HG03558 (cell line): ENCODE data around the gene PREX1.
"Not testable (repeated sequence)": the region's sequence is repeated elsewhere in the genome, so short reads cannot be mapped to it uniquely, and the experiment has no call there.

Experiments
- ATAC-seq: cut with Tn5 transposase; IDR thresholded peaks from one replicate; pipeline ENCODE4 v1.9.1; 2021; ENCODE audit warnings: moderate number of reproducible peaks; ENCODE audit not compliant: unreplicated experiment; ENCODE audit errors: extremely low read depth

PREX1 gene

DNA sequence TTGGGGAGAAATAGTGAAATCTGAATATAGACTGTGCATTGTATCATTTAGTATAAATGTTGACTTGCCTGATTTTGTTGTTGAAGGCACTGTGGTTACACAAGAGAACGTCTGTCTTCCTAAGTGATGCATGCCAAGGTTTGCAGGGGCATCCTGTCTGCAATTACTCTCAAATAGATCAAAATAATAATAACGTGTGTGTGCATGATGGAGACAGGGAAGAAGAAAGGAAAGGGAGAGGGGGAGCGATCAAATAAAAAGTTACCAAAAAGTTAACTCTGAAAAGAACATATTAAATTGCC is 14.4 kb downstream of the PREX1 start:
- ATAC-seq, result no peak

DNA sequence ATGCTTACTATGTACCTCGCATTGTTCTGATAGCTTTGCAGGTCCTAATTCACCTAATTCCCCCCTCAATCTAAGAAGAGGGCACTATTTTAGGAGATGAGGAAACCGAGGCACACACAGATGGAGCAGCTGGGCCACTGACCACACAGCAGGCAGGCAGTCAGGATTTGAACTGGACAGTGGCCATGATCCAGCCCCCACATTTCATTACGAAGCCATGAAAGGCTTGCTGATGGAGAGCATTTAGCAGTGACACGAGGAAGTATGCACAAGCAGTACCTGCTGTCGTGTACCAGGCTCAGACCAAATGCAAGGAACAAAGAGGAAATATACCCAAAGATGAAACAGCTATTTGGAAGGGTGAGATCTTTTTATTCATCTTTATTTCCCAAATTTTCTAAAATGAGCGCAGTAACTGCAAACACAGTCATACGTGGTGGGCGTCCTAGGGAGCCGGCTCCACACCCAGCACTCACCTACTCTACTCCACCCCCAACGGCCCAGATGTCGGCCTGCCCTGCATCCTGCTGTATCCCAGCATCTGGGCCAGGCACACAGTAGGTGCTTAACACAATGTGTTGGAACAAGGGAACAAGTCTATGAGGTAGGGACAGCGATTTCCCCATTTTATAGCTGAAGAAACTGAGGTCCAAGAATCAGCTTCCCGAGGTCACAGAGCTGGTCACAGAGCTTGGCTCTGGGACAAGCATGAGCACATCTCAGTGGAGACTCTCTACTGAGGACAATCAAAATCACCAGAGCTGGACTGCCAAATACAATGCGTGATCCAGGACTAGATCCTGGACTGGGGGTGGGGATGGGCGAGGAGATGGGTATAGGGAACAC is 15.0 kb downstream of the PREX1 start:
- ATAC-seq, result no peak

GRCh38 chr20:48812114-48812513 is 15.7 kb downstream of the PREX1 start:
- not testable (repeated sequence) for ATAC-seq

DNA sequence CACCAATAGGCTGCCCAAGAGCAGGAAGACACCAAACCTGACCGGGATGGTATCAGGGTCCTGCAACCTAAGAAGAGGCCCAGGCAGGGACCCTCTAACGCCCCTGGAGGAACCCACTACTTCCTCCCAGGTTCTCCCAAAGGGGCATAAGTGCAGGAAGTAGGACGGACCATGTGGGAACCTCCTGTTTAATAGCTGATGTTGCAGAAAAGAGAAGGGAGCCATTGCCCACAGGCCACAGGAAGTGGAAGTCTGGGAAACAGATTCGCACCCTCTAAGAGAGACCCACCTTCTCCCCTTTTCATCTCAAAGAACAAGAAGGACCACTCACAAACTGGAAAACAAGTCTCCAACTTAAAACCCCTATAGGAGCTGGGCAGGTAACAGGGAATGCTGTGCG is 18.1 kb downstream of the PREX1 start:
- no peak for ATAC-seq

- ATAC-seq, result no peak
Observed at GRCh38 chr20:48808382-48809034, 19.3 kb downstream of the PREX1 start.

DNA sequence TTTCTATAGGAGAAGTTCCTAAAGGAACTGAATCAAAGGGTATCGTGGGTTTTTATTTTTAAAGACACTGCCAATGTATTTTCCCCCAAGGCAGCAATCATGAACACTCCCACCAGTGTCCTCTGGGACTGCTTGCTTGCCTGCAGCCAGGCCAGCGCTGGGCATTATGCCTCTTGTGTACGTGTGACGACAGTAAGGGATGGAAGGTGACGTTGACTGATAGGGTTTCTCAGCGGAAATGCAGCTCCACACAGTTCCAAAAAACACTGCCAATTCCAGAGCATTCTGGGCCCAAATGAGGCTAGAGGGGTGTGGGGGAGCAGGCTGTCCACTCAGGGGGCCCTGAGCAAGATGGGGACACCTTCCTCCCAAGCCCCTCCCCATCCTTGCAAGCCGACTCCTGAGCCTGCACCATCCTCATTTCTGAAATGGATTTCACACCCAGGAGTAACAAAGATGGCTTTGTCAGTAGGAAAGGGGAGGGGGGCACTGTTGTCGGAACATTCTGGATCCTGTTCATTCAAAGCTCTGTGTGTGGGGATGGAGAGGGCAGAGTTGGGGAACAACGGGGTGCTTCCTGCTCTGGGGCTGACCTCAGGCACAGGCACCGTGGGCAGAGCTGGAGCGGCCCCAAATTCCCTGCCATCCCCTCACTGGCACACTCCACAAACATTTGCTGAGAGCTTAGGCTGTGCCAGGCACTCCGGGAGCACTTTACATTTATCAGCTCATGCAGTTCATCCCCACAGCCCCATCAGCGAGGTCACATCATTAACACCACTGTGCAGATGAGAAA is 20.0 kb downstream of the PREX1 start:
- ATAC-seq, result no peak

- ATAC-seq, result no peak
Observed at GRCh38 chr20:48807051-48807450, 20.7 kb downstream of the PREX1 start.

DNA sequence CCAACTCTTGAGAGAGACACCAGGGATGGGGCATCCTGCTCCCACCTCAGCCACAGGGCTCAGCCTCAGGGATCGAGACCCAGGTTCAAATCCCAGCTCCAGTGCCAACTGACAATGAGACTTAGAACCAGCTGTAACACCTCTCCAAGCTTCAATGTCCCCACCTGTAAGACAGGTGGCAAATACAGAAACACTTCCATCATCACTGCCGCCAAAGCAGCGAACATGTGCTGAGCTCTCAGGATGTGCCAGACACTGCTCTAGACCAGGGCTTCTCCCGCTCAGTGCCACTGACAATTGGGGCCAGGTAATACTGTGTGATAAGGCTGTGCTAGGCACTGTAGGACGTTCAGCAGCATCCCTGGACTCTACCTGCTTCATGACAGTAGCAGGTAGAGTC is 22.1 kb downstream of the PREX1 start:
- no peak for ATAC-seq

DNA sequence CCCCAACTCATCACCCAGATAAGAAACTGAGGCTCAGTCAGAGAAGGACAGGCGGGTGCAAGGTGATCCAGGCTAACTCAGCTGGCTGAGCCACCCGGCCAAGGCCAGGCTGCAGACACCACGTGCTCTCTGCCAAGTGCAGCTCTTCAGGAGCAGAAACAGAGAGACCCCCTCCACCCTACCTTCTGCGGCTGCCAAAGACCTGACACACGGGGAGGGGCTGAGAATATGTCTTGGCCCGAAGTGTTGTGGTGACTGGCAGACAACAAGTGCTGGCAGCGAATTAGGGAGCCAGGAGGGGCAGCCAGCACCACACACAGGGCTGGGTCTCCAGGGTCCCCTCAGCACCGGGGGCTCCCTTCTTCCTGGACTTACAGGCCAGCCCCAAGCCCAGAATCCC is 22.5 kb downstream of the PREX1 start:
- no peak for ATAC-seq

GRCh38 chr20:48804300-48804980 is 23.4 kb downstream of the PREX1 start:
- ATAC-seq, result no peak

GRCh38 chr20:48803176-48804053 is 24.4 kb downstream of the PREX1 start:
- no peak for ATAC-seq

DNA sequence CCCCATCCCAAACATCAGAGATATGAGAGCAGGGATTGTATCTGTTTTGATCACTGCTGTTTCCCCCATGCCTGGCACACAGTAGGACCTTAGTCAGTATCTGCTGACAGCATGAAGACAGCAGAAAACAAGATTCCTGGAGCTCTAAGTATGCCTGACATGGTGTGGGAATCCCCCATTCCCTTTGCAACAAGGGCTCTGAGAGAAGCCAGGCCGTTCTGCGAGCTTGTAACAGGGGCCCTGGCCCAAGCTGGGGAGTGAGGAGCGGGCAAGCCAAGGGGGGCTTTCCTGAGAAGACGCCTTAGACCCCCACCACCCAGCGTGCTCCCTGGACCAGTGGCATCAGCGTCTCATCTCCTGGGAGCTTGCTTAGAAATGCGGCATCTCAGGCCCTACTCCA is 25.2 kb downstream of the PREX1 start:
- ATAC-seq, result no peak

DNA sequence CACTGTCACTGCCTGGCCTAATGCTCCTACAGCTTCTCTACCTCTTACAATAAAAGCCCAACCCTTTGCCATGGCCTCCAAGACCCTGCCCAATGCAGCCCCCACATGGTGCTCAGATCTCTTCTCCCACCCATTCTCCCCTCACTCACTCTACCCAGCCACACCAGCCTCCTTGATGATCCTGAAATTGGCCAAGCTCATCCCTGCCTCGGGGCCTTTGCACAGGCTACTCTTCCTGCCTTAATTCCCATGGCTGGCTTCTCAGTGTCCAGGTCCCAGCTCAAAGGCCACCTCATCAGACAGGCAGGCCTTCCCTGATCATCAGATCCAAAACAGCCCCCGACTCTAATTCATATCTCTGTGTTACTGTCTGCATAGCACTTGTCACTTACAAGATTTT is 25.6 kb downstream of the PREX1 start:
- no peak for ATAC-seq

DNA sequence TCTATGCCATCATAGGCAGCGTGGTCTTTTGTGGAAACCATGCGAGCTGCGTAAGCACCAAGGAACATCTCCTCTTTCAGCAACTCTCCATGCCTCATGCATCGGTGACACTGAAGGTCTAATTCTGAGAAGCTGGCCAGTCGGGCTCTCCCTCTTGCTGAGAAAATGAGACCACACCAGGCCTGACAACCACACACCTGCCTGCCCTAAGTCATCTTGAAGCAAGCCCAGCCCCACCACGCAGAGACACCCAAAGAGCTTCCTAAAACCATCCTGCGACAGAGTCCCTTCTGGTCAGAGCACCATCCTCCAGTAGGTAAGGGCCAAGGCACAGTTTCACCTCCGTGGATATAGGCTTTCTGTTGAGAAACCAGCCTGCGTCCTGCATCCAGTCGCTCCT is 26.6 kb downstream of the PREX1 start:
- no peak for ATAC-seq

DNA sequence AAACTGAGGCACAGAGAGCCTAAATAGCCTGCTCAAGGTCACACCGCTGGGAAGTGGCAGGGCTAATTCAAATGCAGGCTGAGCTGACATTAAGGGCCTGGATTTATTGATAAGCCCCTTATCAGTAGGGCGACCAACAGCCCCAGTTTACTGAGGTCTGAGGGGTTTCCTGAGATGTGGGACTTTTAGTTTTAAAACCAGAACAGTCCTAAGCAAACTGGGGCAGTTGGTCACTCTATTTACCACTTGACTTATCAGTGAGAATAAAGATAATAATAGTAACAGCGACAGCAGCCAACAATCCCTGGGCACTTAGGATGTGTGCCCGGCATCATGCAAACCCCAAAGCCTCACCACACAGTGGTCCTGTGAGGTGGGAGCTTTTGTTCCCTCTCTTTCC is 27.6 kb downstream of the PREX1 start:
- ATAC-seq, result no peak

DNA sequence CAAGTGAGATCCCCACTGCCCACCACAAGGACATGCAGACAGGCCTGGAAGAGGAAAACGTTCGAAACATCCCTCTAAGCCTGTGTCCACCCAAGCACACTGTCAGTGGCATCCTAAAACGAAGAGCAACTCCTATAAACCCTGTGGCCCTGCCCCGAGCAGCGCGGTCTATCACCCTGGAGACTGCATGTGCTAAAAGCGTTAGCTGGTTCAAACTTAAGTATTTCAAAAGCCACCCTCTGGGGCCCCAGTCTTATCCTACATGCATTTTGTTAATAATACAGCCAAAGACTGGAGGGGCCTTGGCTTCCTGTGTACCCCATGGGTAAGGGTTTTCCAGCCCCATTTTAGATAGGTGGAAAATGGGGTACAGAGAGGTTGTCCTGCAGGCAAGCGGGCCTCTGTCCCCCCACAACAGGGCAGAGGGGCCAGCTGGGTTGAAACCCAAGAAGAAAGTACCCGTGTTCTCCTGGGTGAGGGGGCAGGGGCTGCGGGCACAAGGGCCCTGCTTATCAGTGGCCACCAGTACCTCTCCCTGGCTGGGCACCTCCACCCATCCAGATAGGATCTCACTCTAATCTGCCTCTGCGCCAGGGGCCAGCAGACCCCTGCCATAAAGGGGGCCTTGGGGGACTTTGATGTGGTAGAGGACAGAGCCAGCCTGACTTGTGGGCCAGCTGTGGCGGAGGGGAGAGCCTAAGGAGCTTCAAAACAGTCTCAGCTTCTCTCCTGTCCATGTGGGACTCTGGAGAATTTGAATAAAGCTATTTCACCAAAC is 28.3 kb downstream of the PREX1 start:
- no peak for ATAC-seq

- no peak for ATAC-seq
Observed at GRCh38 chr20:48797850-48798747, 29.7 kb downstream of the PREX1 start.

DNA sequence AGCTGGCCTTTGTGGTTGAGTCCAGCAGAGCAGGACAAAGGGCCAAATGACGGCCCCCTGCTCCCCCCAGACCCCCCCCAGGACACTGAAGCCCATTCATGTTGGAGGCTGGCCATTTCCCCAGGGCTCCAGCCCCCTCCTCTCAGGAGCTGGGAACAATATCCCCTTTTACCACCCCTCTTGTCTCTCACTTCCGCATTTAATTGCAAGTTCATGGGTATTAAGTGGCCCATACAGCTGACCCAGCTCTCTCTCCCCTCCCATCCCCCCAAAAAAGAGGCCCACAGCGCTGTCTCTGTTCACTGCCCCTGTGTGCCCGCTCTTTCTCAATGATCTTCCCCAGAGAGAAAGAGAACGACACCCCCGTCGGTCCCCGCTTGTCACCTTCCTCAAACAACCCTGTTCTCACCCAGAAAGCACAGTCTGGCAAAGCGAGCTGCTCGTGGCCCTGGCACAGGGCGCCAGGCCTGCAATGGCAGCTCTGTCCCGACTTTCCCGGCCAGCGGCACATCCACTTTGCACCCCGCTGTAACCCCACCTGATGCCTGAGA is 30.4 kb downstream of the PREX1 start:
- no peak for ATAC-seq
